Non-pigmented ciliary epithelial cell (primary cell): ENCODE data around the gene CITED4.

Experiments
- DNase-seq: peaks from one replicate; pipeline ENCODE4 v3.0.0-alpha.2; 2010; ENCODE audit warnings: low read depth

The CITED4 gene

DNA sequence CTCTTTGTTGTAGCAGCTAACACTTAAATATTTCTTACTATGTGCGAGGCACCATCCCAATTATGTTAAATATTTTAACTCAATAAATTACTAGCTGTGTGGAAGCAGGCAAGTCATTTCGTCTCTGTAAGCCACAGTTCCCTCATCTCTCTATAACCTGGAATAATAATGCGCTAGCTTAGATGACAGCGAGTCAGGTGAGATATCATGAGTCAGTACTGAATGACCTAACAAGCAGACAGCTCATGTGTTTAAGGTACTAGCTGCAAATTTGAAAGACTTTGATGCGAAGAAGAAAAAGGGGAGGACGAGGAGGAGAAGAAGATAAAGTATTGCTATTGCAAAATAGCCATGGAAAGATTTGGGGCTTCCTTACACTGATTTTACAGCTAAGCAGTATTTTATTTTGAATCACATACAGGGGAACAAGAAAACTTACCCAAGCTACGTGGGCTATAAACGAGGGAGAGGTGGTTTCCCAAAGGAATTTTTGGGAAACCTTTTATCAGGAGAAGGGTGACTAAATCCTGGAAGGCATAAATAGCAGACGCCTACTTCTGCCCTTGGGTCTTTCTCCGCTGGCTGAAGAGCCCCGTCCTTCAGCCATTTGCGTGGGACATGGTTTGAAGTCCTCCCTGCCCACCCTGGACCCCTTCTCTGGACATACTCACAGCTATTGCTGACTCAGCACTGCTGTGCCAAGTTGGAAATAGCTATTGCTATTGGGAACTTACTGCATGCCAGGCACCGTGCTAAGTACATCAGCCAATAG, 8.9 kb downstream of the CITED4 start:
- DNase-seq, result no peak

DNA sequence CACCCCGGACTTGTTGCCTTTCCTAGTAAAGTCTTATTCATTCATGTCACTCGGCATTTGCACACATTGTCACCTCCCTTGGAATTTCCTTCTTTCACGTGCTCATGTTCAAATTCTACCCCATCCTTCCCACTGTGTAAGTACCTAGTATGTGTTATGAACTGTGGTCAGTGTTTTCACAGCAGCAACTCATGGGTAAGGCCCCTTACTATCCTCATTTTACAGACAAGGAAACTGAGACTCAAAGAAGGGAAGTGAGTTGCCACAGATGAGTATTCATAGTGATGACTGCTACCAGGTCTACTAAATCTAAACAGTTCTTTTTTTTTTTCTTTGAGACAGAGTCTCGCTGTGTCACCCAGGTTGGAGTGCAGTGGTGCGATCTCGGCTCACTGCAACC, 10.5 kb downstream of the CITED4 start:
- DNase-seq, result no peak

DNA sequence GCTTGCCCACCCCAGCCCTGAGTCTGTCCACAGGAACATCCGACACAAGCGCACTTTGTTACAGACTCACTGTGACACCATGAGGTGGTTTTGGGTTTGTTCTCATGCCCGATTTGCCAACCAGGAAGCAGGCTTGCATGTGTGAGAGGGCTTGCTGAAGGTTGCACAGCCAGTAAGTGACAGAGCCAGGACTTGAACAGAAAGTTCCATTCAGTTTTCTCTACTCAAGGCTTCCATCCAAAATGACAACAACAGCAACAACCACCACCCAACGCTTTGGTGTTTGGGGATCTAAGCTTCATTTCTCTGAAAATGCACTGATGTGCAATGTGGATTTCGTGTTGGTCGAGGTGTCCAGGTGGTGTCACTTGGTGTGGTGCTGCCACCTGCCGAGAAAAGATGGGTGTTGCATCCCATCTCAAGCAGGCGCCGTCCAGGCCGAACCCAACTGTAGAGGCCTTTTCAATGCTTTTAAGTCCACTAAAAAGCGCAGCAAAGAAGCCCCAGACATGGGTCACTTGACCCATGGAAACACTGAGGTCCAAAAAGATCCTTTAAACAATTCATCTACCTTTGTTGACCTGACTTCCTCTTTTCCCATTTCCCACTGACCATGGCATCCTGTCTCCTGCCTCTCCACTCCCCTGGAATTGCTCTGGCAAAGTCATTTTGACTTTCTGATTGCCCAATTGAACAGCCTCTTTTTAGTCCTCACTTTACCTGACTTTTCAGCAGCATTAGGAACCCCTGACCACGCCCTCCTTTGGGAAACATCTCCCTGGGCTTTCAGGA, 12.2 kb downstream of the CITED4 start:
- DNase-seq, result no peak

DNA sequence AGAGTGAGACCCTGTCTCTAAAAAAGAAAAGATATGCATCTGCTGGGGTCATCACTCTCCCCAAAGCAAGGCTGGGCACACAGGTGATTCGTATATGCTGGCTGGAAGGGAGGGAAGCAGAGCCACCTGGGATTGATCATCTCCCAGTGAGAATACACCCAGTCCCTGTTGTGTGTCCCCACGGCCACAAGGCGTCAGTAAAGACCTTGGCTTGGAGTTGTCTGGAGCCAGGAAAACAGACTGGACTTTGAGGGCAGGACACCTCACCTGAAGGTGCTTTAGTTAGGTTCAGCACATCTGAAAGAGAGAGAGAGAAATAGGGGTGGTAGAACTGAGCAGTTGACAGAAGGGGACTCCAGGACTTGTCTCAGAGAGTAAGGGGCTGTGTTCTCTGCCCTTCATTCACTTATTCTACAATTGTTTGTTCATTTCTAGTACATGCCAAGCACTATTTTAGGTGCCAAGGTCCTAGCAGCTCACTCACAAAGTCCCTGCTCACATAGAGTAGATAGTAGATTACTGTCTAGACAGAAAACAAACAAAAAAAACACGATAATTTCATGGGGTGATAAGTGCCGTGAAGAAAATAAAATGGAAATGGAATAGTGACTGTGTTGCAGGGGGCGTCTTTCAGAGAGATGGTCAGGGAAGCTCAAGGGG, 13.5 kb downstream of the CITED4 start:
- no peak for DNase-seq

DNA sequence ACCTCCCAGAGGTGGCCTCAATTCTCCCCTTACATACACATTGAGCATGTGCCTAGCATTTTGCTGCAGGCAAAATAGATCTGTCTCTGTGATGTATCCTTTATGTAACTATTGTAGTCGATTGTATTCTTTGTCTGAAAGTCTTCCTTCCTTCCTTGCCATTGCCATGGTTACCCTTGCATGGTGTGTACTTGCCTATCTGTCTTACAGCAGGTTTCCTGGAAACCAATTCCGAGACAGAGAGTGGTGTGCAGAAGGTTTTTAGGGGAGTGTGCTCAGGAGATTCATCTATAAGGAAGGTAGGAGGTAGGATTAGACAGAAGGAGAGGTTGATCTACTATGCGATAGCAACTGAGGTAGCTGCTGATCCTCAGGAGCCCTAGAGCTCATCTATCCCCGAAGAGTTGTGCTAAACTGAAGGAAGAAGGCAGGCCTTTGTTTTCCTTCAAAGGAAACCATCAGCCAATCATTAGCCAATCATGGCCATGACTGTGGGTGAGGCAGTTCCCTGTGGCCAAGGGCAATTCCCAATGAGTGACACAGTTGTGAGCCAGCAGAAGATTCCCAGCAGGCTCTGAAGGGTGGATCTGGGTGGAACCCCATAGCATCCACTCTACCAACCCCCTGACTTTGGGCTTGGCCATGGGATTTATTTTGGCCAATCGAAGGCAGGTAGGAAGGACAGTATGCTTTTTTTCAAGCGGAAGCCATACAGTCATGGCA, 15.0 kb downstream of the CITED4 start:
- DNase-seq, result no peak

DNA sequence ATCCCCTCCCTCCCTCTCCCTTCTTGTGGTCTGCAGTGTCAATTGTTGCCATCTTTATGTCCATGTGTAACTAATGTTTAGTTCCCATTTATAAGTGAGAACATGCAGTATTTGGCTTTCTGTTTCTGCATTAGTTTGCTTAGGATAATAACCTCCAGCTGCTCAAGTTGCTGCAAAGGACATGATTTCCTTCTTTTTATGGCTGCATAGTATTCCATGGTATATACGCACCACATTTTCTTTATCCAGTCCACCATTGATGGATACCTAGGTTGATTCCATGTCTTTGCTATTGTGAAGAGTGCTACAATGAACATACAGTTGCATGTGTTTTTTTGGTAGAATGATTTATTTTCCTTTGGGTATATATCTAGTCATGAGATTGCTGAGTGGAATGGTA, 16.3 kb downstream of the CITED4 start:
- DNase-seq, result no peak

DNA sequence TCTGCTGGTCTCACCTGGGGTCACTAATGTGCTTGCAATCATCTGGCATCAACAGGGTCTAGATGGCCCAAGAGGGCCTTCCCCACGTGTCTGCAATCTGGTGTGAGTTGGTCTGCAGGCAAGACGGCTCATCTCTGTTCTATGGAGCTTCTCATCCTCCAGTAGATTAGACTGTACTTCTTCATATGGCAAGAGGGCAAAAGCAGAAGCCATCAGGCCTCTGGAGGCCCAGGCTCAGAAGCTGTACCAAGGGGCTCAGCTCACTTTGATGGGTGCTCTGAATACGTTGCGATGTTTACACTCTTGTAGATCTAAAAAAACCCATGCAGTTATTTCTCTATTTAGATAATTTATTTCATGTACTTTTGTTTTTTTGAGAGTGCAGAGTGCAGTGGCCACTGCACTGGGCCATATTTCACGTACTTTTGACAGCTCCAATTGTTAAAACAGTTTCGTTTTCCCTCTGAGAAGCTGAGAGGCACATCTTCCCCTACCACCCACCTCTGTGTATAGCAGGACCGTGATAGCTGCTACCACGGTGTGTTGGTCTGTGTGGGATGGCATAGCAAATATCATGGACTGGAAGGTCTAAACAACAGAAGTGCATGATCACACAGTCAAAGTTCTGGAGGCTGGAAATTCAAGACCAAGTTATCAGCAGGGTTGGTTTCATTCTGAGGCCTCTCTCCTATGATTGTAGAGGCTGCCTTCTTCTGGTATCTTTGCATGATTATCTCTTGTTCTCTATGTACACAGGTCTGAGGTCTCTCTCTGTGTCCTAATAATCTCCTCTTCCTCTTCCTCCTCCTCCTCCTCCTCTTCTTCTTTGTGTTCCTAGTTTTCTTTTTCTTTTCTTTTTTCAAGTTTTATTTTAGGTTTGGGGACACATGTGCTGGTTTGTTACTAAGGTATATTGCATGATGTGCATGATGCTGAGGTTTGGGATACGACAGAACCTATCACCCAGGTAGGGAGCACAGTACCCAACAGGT, 17.0 kb downstream of the CITED4 start:
- no peak for DNase-seq

DNA sequence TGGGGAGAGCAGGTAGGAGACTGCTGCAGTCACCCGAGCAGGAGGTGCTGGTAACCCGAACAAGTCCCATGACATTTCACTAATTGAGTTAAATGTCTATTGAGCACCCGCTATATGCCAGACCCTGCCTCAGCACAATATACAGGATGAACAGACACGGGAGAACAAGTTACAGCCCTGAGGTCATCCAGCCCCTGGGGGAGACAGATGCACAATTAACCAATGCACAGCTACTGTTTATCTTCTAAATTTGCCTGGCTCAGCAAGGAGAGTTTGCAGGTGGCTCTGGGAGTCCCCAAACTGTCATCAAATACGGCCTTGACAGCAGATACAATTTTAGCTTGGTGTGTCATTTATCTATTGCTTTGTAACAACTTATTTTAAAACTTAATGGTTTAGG, 18.1 kb downstream of the CITED4 start:
- no peak for DNase-seq

DNA sequence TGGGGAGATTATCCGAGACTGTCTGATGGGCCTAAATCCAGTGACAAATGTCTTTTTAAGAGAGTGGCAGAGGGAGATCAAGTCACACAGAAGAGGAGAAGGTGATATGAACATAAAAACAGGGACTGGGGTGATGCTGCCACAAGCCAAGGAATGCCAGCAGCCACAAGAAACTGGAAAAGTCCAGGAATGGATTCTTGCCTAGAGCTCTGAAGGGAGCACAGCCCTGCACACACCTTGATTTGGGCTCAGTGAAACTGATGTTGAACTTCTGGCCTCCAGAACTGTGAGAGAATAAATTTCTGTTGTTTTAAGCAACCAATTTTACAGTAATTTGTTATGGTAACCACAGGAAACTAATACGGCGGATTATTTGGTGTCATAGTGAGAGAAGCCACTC, 19.5 kb downstream of the CITED4 start:
- no peak for DNase-seq

DNA sequence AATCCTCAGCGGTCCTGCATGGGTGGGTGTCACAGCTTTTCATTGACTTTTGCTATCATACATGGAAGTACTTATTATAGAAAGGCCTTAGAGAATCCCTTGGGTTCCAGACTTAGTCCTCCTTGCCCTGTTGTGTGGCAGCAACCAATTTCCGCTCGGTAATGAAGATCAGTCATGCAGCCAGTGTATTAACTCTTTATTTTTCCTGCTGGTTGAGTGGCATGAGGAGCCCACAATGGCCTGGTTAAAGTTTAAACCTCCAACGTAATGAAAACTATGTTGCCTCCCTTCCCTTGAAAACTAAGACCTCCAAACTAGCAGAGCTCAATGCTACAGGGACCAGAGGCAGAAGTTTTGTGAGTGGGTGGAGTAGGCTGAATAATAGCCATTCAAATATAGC, 20.0 kb downstream of the CITED4 start:
- no peak for DNase-seq

DNA sequence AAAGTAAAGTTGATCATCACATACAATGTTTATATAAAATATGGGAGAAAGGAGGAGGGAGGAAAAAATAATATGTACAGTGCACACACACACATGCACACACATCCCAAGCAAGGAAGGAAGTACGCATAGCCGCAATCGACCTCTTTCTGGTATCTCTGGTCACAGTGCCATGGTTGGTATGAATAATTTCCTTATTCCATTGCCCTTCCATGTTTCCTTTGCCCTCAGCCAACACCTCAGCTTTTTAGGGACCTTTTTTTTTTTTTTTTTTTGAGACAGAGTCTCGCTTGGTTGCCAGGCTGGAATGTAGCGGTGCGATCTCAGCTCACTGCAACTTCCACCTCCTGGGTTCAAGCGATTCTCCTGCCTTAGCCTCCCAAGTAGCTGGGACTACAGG, 20.6 kb downstream of the CITED4 start:
- no peak for DNase-seq

DNA sequence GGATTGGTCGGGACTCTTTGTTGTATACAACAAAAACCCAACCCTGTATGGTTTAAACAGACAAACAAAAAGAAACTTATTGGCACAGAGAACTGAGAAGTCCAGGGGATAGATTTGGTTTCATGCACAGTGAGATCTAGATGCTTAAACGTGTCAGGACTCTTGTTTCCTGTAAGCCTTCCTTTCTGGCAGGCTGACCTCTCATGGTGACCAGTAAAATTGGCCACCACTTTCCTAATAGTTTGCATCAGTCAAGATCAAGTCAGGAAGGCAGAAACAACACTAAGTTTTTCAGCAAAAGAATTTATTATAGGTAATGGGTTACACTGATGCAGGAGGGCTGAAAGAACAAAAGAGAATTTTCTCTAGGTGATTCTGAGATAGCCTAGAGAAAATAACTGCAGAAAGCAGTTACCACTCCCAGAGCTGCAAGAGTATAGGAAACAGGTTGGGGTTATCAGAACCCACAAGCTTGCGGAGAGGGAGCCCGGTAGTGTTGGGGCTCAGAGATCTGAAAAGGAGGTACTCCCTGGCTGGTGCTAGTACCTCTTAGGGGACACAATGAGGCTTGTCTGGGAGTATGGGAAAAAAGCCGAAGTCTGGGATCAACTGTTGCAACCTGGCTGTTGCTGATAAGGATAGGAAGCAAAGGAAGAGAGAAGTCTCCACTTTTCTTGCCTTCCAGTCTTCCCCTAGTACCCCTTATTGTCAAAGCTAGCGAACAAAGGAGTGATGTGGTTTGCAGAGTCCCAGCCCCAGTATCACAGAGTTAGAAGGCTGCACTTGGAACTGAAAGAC, 21.4 kb downstream of the CITED4 start:
- no peak for DNase-seq

DNA sequence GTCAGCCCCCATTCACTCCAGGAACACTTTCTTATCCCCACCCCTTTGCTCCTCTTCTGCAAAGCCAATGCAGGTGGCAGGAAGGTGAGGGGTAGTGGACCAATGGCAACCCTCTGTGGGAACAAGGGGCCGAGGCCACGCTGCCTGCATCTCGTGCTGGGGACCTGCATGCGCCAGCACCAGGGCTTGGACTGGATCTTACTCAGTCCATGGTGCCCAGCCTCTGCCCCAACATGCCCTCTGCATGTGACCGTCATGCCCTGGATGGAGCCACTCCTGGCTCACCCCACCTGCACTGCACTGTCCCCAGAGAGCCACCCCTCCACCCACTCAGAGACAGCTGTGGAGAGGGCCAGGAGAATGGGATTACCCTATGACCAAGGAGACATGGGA, 22.2 kb downstream of the CITED4 start:
- DNase-seq, result no peak

DNA sequence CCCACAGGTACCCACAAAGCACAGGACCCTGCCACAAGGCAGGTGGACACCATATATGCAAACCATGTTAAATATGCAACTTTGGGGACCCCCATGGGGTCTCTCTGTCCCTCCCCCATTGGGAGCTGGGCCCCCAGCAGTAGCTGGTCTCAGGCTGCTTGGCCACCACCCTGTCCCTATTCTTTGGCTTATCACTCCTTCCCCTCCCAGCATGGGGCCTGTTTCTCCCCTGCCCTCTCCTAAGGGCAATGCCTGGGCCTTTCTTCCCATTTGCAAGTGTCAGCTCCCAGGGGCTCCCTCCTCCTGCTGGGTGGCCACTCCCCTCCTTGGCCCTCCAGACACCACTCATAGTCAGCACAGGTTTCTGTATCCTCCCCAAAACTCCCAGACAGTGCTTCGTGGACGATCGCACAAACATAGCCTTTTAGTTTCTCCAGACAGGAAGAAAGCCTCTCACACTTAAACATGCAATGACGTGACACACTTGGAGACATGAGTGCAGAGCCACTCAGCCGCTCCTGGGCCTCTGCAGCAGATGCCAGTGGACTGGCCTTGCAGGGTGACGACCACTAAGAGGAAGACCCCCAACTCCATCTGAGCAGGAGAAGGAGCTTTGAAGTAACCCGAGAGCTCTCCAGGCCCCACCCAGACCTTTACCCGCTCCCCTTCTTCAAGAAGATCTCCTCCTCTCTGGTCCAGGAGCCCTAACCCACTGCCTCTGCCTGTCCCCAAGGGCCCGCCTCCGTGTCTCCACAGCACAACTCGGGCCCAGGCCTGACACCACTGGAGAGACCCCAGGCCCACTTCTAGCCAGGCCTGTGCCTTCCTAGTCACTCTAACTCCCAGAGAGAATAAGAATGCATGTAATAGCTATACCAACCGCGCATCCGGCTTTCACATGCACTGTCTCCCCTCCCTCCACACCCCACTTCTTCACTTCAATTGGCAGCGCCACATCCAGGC, 22.9 kb downstream of the CITED4 start:
- DNase-seq, result no peak

DNA sequence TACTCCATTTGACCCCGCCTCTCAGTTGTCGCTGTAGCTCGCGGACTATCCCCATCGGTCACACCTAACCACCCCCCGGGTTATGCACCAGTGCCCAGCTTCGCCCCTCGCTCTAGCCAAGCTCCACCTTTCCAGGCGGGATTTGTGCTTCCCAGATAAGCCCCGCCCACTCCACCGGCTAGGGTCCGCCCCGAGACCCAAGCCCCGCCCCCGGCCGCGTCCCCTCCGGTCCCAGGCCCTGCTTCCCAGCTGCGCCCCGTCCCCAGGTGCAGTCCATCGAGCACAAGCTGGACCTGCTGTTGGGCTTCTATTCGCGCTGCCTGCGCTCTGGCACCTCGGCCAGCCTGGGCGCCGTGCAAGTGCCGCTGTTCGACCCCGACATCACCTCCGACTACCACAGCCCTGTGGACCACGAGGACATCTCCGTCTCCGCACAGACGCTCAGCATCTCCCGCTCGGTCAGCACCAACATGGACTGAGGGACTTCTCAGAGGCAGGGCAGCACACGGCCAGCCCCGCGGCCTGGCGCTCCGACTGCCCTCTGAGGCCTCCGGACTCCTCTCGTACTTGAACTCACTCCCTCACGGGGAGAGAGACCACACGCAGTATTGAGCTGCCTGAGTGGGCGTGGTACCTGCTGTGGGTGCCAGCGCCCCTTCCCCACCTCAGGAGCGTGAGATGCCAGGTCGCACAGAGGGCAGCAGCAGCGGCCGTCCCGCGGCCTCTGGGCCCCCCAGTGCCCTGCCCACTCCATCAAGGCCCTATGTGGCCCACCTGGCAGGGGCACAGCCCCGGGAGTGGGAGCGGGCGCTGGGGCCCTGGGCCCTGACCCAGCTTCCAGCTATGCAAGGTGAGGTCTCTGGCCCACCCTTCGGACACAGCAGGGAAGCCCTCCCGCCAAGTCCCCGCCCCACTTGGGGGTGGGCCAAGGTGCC, 23.9 kb downstream of the CITED4 start:
- no peak for DNase-seq

DNA sequence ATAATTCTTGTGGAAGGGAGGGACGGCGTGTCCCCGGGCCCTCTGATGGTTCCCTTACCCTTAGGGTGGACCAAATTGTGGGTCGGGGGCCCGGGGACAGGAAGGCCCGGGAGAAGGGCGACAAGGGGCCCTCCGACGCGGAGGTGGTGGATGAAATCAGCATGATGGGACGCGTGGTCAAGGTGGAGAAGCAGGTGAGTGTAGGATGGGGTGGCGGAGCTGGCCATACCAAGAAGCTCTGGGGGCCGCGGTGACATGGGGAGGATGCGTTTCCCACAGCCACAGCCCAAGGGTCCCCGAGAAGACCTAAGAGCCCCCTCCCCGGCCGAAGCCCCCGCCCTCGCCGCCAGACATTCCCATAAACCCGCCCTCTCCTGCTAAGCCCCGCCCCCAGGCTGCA, 24.6 kb downstream of the CITED4 start:
- no peak for DNase-seq

DNA sequence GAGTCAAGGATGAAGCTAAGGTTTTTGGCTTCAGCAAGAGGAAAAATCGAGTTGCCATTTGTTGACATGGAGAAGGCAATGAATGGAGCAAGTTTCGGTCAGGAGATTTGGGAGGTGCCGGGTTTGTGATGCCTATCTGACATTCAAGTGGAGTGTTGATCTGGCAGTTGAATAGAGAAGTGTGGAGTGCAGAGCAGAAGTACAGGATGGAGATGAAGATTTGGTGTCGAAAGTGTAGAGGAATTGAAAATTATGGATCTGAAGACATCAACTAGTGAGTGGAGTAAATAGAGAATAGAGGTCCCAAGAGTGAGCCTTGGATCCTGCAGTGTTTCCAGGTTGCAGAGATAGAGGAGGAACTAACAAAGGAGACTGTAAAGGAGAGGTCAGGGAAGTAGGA, 25.9 kb downstream of the CITED4 start:
- DNase-seq, result no peak

DNA sequence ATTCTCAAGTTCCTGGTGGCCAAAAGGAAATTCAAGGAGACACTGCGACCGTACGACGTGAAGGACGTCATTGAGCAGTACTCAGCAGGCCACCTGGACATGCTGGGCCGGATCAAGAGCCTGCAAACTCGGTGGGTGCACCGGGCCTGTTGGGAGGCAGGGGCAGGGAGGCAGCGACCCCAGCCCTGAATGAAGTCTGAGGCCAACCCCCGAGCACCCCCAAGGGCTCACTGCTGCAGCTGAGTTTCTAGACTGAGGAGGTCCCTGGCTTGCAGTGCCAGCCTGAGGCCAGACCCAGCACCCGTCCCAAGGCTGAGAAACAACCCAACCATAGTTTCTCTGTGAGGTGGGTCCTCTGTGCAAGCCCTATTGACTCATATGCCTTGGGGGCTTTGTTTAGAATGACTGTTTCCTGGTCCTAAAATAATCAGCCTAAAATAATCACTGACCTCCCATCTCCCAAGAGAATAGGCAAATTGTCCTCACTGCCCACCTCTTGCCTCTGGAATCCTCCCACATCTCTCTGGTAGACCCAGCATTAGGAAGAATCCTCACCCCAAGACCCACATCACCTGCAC, 27.1 kb downstream of the CITED4 start:
- DNase-seq, result no peak
